ENCODE measurements around the gene SDF2. TPM values are rescaled to one million over a fixed set of nuclear protein-coding genes. Genes with fewer than 3 reads are reported as not detected.

Gene SDF2
- total and polyA plus RNA-seq, 2 of the 4 experiments (the other 2 are of a cell fraction): 76.0 to 81.7 TPM

DNA sequence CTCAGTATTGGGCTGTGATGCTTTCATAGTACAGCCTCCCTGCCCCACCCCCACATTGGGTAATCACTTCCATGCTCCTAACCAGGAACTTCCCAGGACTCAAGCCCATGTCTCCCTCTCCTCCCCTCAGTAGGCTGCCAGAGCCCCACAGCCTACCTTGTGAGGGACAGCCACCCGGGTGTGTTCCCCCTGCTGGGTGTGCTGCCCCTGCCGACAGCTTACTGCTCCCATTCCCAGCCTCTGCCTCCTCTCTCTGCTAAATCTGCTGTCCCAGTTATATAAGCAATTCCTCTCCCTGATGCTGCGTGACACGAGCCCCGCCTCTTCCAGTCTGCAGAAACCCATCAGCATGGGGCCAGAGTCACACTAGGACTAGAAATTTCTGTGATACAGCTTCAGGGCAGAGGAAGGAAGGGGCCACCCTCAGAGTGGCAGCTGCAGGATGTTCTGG lies 47.8 kb downstream of the SDF2 start, which contains the start of gene RSKR:
TSS of gene RSKR (minus strand) at position 255 of the 451 bp plus-strand sequence. CDS start at position 231, 24 bp downstream.
- Histone ChIP-seq H3K27ac (ENCODE audit: insufficient read depth, low read length) (no peak within 1 kb of the TSS), H3K36me3 (ENCODE audit: control insufficient read depth, insufficient read depth, low read length) (peaks cover 46% of the 10 kb centered on the region), H4K91ac (ENCODE audit: insufficient read depth, low read depth, low read length) (no peak within 1 kb of the TSS), H3K14ac (replicated peaks; ENCODE audit: low read depth, low read length) (no peak within 1 kb of the TSS), H2BK20ac (ENCODE audit: low read depth, low read length) (no peak within 1 kb of the TSS), H2BK5ac (ENCODE audit: low read depth, low read length, poor library complexity, severe bottlenecking) (no peak within 1 kb of the TSS), H2AK5ac (ENCODE audit: low read depth, low read length) (no peak within 1 kb of the TSS), H3K4me2 (ENCODE audit: low read depth, low read length) (no peak within 1 kb of the TSS), H2AK9ac (replicated peaks; ENCODE audit: low read depth, low read length, poor library complexity) (peak within 1 kb of the TSS; percentile 33), H3K27me3 (ENCODE audit: control insufficient read depth, insufficient read depth, low read length) (no peaks in the 10 kb centered on the region), H3K4ac (ENCODE audit: low read depth, low read length) (no peak within 1 kb of the TSS), H3K9me1 (ENCODE audit: insufficient read depth, low read length) (no peaks in the 10 kb centered on the region), H4K20me1 (ENCODE audit: insufficient read depth, low read length) (peaks cover 8% of the 10 kb centered on the region; the same call in 1 of the 2 replicates), H3K56ac (ENCODE audit: extremely low read depth, insufficient read depth, low read length) (no peak within 1 kb of the TSS), H2BK15ac (ENCODE audit: low read depth, low read length) (no peak within 1 kb of the TSS), H3K18ac (ENCODE audit: low read depth, low read length) (no peak within 1 kb of the TSS), H3K23ac (ENCODE audit: low read depth, low read length) (no peak within 1 kb of the TSS), H4K8ac (ENCODE audit: low read depth in 2 of 2, low read length in 2 of 2) (no peak within 1 kb of the TSS), H4K5ac (ENCODE audit: low read depth, low read length) (no peak within 1 kb of the TSS), H3K9ac (ENCODE audit: low read depth, low read length) (no peak within 1 kb of the TSS), H2BK120ac (ENCODE audit: low read depth, low read length) (no peak within 1 kb of the TSS), H3K4me3 (ENCODE audit: insufficient read depth, low read depth, low read length) (no peak within 1 kb of the TSS), H2AFZ (replicated peaks; ENCODE audit: low read length, poor library complexity) (no peak within 1 kb of the TSS), H3K79me1 (ENCODE audit: low read depth in 1 of 2, low read length in 2 of 2) (no peaks in the 10 kb centered on the region), H3K9me3 (ENCODE audit: control insufficient read depth, insufficient read depth, low read length) (no peaks in the 10 kb centered on the region), H3K4me1 (ENCODE audit: control insufficient read depth, insufficient read depth, low read length) (no peaks in the 10 kb centered on the region)
- CTCF ChIA-PET: no interaction called here
- WGBS, 2 experiments (ENCODE audit: extremely low coverage in 2 of 2, insufficient read length in 1 of 2): no CpG with 5 or more reads among the region's 5 CpGs
- in situ Hi-C loops (cut with MboI; ENCODE audit: low sequenced_read_pairs): loop anchor here (10.0 kb wide), 1 partner anchor 119 kb away; no protein-coding TSS in a partner anchor
- no TSS peak for BruUV-seq (replicated peaks)
- dilution Hi-C loops (cut with HindIII; ENCODE audit: low sequenced_read_pairs, unreplicated experiment): no loop called here
- TF ChIP-seq RFX5 (IDR thresholded peaks at IDR 0.05; ENCODE audit: low read depth, low read length): no peak
- no peak for TF ChIP-seq MAFK (IDR thresholded peaks at IDR 0.05; ENCODE audit: low read depth, low read length)
- no peak for TF ChIP-seq MXI1 (IDR thresholded peaks at IDR 0.05; ENCODE audit: borderline replicate concordance, low read depth, low read length)
- TF ChIP-seq RAD21 (IDR thresholded peaks at IDR 0.05; ENCODE audit: low read length): no peak
- TF ChIP-seq BHLHE40 (IDR thresholded peaks at IDR 0.05; ENCODE audit: low read depth, low read length): no peak
- TF ChIP-seq, protein P1, sequence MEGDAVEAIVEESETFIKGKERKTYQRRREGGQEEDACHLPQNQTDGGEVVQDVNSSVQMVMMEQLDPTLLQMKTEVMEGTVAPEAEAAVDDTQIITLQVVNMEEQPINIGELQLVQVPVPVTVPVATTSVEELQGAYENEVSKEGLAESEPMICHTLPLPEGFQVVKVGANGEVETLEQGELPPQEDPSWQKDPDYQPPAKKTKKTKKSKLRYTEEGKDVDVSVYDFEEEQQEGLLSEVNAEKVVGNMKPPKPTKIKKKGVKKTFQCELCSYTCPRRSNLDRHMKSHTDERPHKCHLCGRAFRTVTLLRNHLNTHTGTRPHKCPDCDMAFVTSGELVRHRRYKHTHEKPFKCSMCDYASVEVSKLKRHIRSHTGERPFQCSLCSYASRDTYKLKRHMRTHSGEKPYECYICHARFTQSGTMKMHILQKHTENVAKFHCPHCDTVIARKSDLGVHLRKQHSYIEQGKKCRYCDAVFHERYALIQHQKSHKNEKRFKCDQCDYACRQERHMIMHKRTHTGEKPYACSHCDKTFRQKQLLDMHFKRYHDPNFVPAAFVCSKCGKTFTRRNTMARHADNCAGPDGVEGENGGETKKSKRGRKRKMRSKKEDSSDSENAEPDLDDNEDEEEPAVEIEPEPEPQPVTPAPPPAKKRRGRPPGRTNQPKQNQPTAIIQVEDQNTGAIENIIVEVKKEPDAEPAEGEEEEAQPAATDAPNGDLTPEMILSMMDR (conservative IDR thresholded peaks at IDR 0.05; ENCODE audit: low read depth, low read length): no peak
- TF ChIP-seq CHD1 (IDR thresholded peaks at IDR 0.05; ENCODE audit: low read depth, low read length): no peak
- no peak for TF ChIP-seq RCOR1 (IDR thresholded peaks at IDR 0.05; ENCODE audit: insufficient replicate concordance, low read length)
- TF ChIP-seq, protein P2, sequence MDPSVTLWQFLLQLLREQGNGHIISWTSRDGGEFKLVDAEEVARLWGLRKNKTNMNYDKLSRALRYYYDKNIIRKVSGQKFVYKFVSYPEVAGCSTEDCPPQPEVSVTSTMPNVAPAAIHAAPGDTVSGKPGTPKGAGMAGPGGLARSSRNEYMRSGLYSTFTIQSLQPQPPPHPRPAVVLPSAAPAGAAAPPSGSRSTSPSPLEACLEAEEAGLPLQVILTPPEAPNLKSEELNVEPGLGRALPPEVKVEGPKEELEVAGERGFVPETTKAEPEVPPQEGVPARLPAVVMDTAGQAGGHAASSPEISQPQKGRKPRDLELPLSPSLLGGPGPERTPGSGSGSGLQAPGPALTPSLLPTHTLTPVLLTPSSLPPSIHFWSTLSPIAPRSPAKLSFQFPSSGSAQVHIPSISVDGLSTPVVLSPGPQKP (IDR thresholded peaks at IDR 0.05; ENCODE audit: borderline replicate concordance, low read depth, low read length): no peak
- TF ChIP-seq CEBPB (IDR thresholded peaks at IDR 0.05; ENCODE audit: low read depth, low read length): no peak
- TF ChIP-seq SMC3 (IDR thresholded peaks at IDR 0.05; ENCODE audit: low read depth, low read length): no peak
- TF ChIP-seq, protein P3, sequence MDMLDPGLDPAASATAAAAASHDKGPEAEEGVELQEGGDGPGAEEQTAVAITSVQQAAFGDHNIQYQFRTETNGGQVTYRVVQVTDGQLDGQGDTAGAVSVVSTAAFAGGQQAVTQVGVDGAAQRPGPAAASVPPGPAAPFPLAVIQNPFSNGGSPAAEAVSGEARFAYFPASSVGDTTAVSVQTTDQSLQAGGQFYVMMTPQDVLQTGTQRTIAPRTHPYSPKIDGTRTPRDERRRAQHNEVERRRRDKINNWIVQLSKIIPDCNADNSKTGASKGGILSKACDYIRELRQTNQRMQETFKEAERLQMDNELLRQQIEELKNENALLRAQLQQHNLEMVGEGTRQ (IDR thresholded peaks at IDR 0.05; ENCODE audit: low read depth, low read length): no peak
- TF ChIP-seq MAZ (IDR thresholded peaks at IDR 0.05; ENCODE audit: borderline replicate concordance, low read depth, low read length): no peak
- no peak for TF ChIP-seq POLR2A (IDR thresholded peaks at IDR 0.05; ENCODE audit: low read depth, low read length)
- TF ChIP-seq NFE2L2 (IDR thresholded peaks at IDR 0.05; ENCODE audit: low read depth, low read length): no peak
- no peak for DNase-seq
- POLR2A ChIA-PET (ENCODE audit: unreplicated experiment): no interaction called here
- intact Hi-C loops (cut with micrococcal nuclease): loop anchor here (1.0 kb wide), 1 partner anchor 120 kb away; no protein-coding TSS in a partner anchor
- peak; percentile 24; the same call in 1 of the 2 replicates for ATAC-seq (ENCODE audit: low read depth)
